Glomerular visceral epithelial cell (primary cell): Measurements from ENCODE around the gene NUAK2.
A peak's percentile ranks its signal among the peaks of the same experiment; 100 is the strongest.
"Not testable (repeated sequence)": the region's sequence is repeated elsewhere in the genome, so short reads cannot be mapped to it uniquely, and the experiment has no call there.

Experiments
- DNase-seq: peaks from one replicate; pipeline ENCODE4 v3.0.0-alpha.2; 2016; ENCODE audit errors: extremely low spot score

NUAK2 gene

GRCh38 chr1:205297546-205298177 lies 23.9 kb downstream of the NUAK2 start:
- DNase-seq, result not testable (repeated sequence)

- DNase-seq, result no peak
These were observed 25.4 kb downstream of the NUAK2 start for GRCh38 chr1:205296154-205296553.

- DNase-seq, result peak; percentile 38
These were observed 26.6 kb downstream of the NUAK2 start for GRCh38 chr1:205294934-205295333.

GRCh38 chr1:205294175-205294917 lies 27.2 kb downstream of the NUAK2 start:
- peak; percentile 91 for DNase-seq

- no peak for DNase-seq
These were observed 28.0 kb downstream of the NUAK2 start for GRCh38 chr1:205293350-205294074.

GRCh38 chr1:205291596-205291995 lies 29.9 kb downstream of the NUAK2 start:
- DNase-seq, result no peak

- peak; percentile 71 for DNase-seq
These were observed 33.6 kb downstream of the NUAK2 start for GRCh38 chr1:205287767-205288559.

GRCh38 chr1:205287076-205287475 lies 34.5 kb downstream of the NUAK2 start:
- DNase-seq, result no peak

GRCh38 chr1:205286335-205286950 lies 35.1 kb downstream of the NUAK2 start:
- peak; percentile 85 for DNase-seq

- peak; percentile 70 for DNase-seq
These were observed 36.0 kb downstream of the NUAK2 start for GRCh38 chr1:205285381-205286101.

- peak; percentile 99 for DNase-seq
These were observed 37.0 kb downstream of the NUAK2 start for GRCh38 chr1:205284420-205285144.

GRCh38 chr1:205283270-205284147 lies 38.0 kb downstream of the NUAK2 start:
- DNase-seq, result no peak

GRCh38 chr1:205280666-205281395 lies 40.7 kb downstream of the NUAK2 start:
- not testable (repeated sequence) for DNase-seq

- DNase-seq, result no peak
These were observed 41.6 kb downstream of the NUAK2 start for GRCh38 chr1:205279986-205280385.

- DNase-seq, result no peak
These were observed 44.9 kb downstream of the NUAK2 start for GRCh38 chr1:205276689-205277065.

- DNase-seq, result no peak
These were observed 45.4 kb downstream of the NUAK2 start for GRCh38 chr1:205275916-205276688.

GRCh38 chr1:205275133-205275532 lies 46.4 kb downstream of the NUAK2 start:
- no peak for DNase-seq
